GM18526 (cell line): ENCODE measurements around the gene ZNF773.

Experiments used
- POLR2A ChIP-seq: IDR thresholded peaks from 3 replicates; pipeline ENCODE4 v1.6.1; 2011; ENCODE audit not compliant: insufficient read length; ENCODE audit errors: extremely low read depth

Gene ZNF773

GRCh38 chr19:57546513-57546912 is 46.8 kb downstream of the ZNF773 start:
- no peak for TF ChIP-seq POLR2A

- no peak for TF ChIP-seq POLR2A
Measured at GRCh38 chr19:57552432-57552831, 52.7 kb downstream of the ZNF773 start.

GRCh38 chr19:57557659-57558058 is 57.9 kb downstream of the ZNF773 start:
- TF ChIP-seq POLR2A: no peak
